HG02852 (cell line): ENCODE measurements around the gene KRTAP5-5.
"Not testable (repeated sequence)": the region's sequence is repeated elsewhere in the genome, so short reads cannot be mapped to it uniquely, and the experiment has no call there.

ENCODE experiments used
- ATAC-seq: cut with Tn5 transposase; IDR thresholded peaks from one replicate; pipeline ENCODE4 v1.9.1; 2021; ENCODE audit warnings: mild to moderate bottlenecking, moderate library complexity; ENCODE audit not compliant: unreplicated experiment

The KRTAP5-5 gene

GRCh38 chr11:1629326-1630185, at the start of gene KRTAP5-5:
TSS of gene KRTAP5-5 (plus strand) at chr11:1629775. CDS start at chr11:1629841, 66 bp downstream.
- no peak for ATAC-seq

GRCh38 chr11:1581976-1582375, 47.6 kb upstream of the KRTAP5-5 start:
- ATAC-seq: no peak

- not testable (repeated sequence) for ATAC-seq
These were observed 46.7 kb upstream of the KRTAP5-5 start for GRCh38 chr11:1582909-1583308.

- ATAC-seq: not testable (repeated sequence)
These were observed 44.8 kb upstream of the KRTAP5-5 start, which contains the start of gene KRTAP5-1 for GRCh38 chr11:1584661-1585370. TSS of gene KRTAP5-1 (minus strand) at chr11:1585283. CDS start at chr11:1585249, 34 bp downstream.

GRCh38 chr11:1586699-1587098, 42.9 kb upstream of the KRTAP5-5 start:
- no peak for ATAC-seq

- ATAC-seq: not testable (repeated sequence)
These were observed 40.2 kb upstream of the KRTAP5-5 start for GRCh38 chr11:1589191-1589963.

GRCh38 chr11:1589996-1590395, 39.6 kb upstream of the KRTAP5-5 start:
- no peak for ATAC-seq

GRCh38 chr11:1592628-1593027, 36.9 kb upstream of the KRTAP5-5 start:
- ATAC-seq: no peak

- not testable (repeated sequence) for ATAC-seq
These were observed 33.5 kb upstream of the KRTAP5-5 start for GRCh38 chr11:1595994-1596575.

GRCh38 chr11:1596576-1597121, 32.9 kb upstream of the KRTAP5-5 start:
- ATAC-seq: not testable (repeated sequence)

- ATAC-seq: no peak
These were observed 32.1 kb upstream of the KRTAP5-5 start for GRCh38 chr11:1597331-1597993.

GRCh38 chr11:1597994-1598380, 31.6 kb upstream of the KRTAP5-5 start, which contains the start of gene KRTAP5-2:
TSS of gene KRTAP5-2 (minus strand) at chr11:1598294. CDS start at chr11:1598250, 44 bp downstream.
- ATAC-seq: no peak

- ATAC-seq: not testable (repeated sequence)
These were observed 31.2 kb upstream of the KRTAP5-5 start for GRCh38 chr11:1598406-1598805.

GRCh38 chr11:1598816-1599215, 30.8 kb upstream of the KRTAP5-5 start:
- ATAC-seq: no peak

- no peak for ATAC-seq
These were observed 28.9 kb upstream of the KRTAP5-5 start for GRCh38 chr11:1600626-1601025.

- not testable (repeated sequence) for ATAC-seq
These were observed 27.9 kb upstream of the KRTAP5-5 start for GRCh38 chr11:1601663-1602062.

- no peak for ATAC-seq
These were observed 25.9 kb upstream of the KRTAP5-5 start for GRCh38 chr11:1603629-1604028.

- ATAC-seq: no peak
These were observed 25.4 kb upstream of the KRTAP5-5 start for GRCh38 chr11:1604181-1604580.

GRCh38 chr11:1604711-1605110, 24.9 kb upstream of the KRTAP5-5 start:
- ATAC-seq: no peak

- peak; percentile 88 for ATAC-seq
These were observed 23.7 kb upstream of the KRTAP5-5 start for GRCh38 chr11:1605923-1606322.
